ENCODE results near the gene ACACB.

ACACB gene

GRCh38 chr12:109087250-109087649 is 29.1 kb upstream of the ACACB start:
- H3K4me3 ChIP-seq (ENCODE audit: low read length): no peak overlapping the region
- TF ChIP-seq CTCF (conservative IDR thresholded peaks at IDR 0.05; ENCODE audit: low read length): no peak
- DNase-seq (ENCODE audit: low read depth): no peak

GRCh38 chr12:109088818-109089217 is 27.6 kb upstream of the ACACB start:
- H3K4me3 ChIP-seq (ENCODE audit: low read length): no peak overlapping the region
- no peak for TF ChIP-seq CTCF (conservative IDR thresholded peaks at IDR 0.05; ENCODE audit: low read length)
- peak; percentile 22 for DNase-seq (ENCODE audit: low read depth)

GRCh38 chr12:109089683-109090082 is 26.7 kb upstream of the ACACB start:
- no peak for DNase-seq (ENCODE audit: low read depth)
- no peak overlapping the region for H3K4me3 ChIP-seq (ENCODE audit: low read length)
- no peak for TF ChIP-seq CTCF (conservative IDR thresholded peaks at IDR 0.05; ENCODE audit: low read length)

GRCh38 chr12:109092497-109093021 is 23.8 kb upstream of the ACACB start:
- no peak for TF ChIP-seq CTCF (conservative IDR thresholded peaks at IDR 0.05; ENCODE audit: low read length)
- H3K4me3 ChIP-seq (ENCODE audit: low read length): peak overlapping the region; percentile 89
- no peak for DNase-seq (ENCODE audit: low read depth)

GRCh38 chr12:109093022-109093918 is 23.1 kb upstream of the ACACB start, which contains the start of gene ALKBH2:
Gene ALKBH2, minus strand, starts transcription at chr12:109093472. Its CDS starts 686 bp downstream, at chr12:109092786.
- peak; percentile 87 for DNase-seq (ENCODE audit: low read depth)
- peak; percentile 90 for TF ChIP-seq CTCF (conservative IDR thresholded peaks at IDR 0.05; ENCODE audit: low read length)
- peak within 1 kb of the TSS; percentile 89 for H3K4me3 ChIP-seq (ENCODE audit: low read length)

- no peak for DNase-seq (ENCODE audit: low read depth)
- TF ChIP-seq CTCF (conservative IDR thresholded peaks at IDR 0.05; ENCODE audit: low read length): no peak
- peak overlapping the region; percentile 12 for H3K4me3 ChIP-seq (ENCODE audit: low read length)
Observed at GRCh38 chr12:109097140-109097434, 19.3 kb upstream of the ACACB start.
